ENCODE measurements around the gene VOPP1.

VOPP1 gene

DNA sequence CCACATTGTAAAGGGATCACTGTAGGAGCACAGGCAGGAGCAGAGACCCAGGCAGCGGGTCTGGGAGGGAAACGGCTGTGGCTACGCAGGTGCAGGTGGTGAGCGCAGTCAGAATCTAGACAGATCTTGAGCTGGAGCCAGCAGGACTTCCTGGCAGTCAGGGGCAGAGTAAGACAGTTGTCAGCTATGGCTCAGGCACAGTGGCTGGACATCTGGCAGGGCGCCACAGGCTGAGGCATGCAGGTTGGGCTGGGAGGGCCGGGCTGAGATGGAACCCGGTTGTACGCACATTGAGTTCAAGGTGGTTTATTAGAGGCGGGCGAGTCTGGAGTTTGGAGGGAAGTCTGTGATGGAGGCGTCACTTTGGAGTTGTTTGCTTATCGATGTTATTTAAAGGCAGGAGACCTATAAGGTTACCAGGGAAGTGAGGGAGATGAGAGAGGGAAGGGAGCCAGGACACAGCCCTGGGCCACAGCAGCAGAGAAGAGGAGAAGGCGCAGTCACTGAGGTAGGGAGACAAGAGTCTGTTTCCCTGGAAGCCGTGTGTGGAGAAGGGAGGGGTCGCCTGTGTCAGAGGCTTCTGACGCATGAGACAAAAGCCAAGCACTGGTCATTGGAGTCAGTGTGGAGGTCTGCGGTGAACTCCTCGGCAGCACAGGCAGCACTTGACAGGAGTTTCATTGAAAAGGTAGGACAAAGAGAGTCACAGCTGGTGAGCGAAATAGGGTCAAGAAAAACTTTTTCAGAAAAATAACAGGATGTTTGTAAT lies 133.4 kb downstream of the VOPP1 start:
- H3K27ac ChIP-seq, result no peak overlapping the region
- ChIA-PET POLR2A (ENCODE audit: low non-redundant PET) (no interaction called here), CTCF (no interaction called here)
- TF ChIP-seq, protein P1, sequence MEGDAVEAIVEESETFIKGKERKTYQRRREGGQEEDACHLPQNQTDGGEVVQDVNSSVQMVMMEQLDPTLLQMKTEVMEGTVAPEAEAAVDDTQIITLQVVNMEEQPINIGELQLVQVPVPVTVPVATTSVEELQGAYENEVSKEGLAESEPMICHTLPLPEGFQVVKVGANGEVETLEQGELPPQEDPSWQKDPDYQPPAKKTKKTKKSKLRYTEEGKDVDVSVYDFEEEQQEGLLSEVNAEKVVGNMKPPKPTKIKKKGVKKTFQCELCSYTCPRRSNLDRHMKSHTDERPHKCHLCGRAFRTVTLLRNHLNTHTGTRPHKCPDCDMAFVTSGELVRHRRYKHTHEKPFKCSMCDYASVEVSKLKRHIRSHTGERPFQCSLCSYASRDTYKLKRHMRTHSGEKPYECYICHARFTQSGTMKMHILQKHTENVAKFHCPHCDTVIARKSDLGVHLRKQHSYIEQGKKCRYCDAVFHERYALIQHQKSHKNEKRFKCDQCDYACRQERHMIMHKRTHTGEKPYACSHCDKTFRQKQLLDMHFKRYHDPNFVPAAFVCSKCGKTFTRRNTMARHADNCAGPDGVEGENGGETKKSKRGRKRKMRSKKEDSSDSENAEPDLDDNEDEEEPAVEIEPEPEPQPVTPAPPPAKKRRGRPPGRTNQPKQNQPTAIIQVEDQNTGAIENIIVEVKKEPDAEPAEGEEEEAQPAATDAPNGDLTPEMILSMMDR (conservative IDR thresholded peaks at IDR 0.05; ENCODE audit: low read depth), result no peak
- DNase-seq (ENCODE audit: low spot score), result peak; percentile 53

DNA sequence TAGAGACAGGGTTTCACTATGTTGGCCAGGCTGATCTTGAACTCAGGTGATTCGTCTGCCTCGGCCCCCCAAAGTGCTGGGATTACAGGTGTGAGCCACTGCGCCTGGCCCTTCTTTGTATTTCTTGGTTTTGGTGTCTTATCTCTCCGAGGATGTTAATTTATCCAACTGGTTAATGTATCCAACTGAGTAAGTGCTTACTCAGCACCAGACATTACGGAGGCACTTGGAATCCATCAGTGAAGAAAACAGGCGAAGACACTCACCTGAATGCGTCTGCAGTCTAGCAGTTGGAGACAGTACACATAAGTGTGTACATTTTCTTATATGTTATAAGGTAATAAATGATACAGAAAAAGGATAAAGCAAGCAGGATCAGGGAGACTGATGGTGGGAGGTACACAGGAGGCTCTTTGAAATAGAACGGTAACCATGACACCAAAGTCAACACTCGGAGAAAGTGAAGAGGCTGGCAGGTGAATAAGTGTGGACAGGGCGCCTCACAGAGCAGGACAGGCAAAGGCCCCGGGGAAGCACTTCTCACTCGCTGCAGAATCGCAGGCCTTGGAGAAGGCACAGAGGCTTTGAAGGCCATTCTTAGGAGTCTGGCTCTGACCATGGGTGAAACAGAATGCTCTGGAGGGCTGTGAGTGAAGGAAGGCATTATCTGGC lies 134.1 kb downstream of the VOPP1 start:
- ChIA-PET CTCF (no interaction called here), POLR2A (ENCODE audit: low non-redundant PET) (no interaction called here)
- TF ChIP-seq, protein P1 (conservative IDR thresholded peaks at IDR 0.05; ENCODE audit: low read depth), result no peak
- H3K27ac ChIP-seq, result no peak overlapping the region
- no peak for DNase-seq (ENCODE audit: low spot score)

DNA sequence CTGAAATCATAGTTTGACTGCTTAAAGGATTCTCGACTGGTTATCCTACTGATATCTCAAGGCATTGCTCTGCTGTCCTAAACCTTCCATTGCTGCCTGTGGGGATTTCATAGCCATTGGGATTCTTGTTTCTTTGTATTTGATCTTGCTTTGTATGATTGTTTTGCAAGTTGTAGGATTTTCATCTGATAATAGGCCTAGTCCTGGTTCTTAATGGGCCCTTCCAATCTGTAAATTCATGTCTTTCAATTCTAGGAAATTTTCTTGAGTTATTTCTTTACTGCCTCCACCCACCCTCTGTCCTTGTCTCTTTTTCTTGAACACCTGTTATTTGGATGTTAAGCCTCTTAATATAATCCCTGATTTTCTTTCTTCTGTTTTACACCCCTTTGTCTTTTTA lies 134.9 kb downstream of the VOPP1 start:
- no peak for DNase-seq (ENCODE audit: low spot score)
- ChIA-PET POLR2A (ENCODE audit: low non-redundant PET) (no interaction called here), CTCF (no interaction called here)
- TF ChIP-seq, protein P1 (conservative IDR thresholded peaks at IDR 0.05; ENCODE audit: low read depth), result no peak
- H3K27ac ChIP-seq, result no peak overlapping the region

DNA sequence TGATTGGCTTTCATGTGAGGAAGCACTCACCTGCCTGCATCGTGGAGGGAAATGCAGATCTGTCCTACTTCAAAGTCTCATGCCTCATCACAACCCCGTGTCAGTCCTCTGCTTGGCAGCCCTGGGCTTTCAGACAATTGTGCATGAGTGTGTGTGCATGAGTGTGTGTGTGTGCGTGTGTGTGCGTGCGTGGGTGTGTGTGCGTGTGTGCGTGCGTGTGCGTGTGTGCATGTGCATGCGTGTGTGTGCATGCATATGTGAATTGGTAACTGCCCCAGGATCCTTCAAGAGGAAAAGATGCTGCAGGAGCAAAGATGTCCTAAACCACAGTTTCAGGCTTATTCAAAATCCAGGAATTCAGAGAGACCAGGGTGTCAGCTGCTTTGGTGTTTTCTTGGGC lies 135.8 kb downstream of the VOPP1 start:
- ChIA-PET POLR2A (ENCODE audit: low non-redundant PET) (interaction anchor here (0.5 kb wide), 1 partner anchor 106 kb away, joined by 4 read pairs; no protein-coding TSS in a partner anchor), CTCF (interaction anchor here (0.6 to 0.8 kb wide), 2 partner anchors 21 to 205 kb away, joined by 3 read pairs; no protein-coding TSS in a partner anchor)
- TF ChIP-seq, protein P1 (conservative IDR thresholded peaks at IDR 0.05; ENCODE audit: low read depth), result no peak
- DNase-seq (ENCODE audit: low spot score), result no peak
- H3K27ac ChIP-seq, result no peak overlapping the region

DNA sequence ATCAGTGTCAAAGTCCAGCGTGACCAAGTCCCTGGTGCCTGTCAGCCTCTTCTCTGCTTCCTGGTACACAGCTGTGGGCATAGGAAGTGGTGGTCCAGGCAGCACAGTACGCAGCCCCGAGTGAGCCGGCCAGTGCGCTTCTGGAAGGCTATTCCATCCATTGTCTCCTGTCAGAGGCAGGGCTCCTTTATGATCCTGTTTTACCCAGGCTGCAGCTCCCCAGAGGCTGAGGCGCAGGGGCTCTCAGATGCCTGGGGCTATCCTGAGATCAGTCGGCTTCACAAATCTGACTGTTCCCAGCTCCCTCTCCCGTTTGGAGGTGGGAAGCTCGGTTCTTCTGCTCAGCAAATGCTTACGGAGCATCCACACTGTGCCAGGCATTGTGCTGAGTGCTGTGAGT lies 136.8 kb downstream of the VOPP1 start:
- TF ChIP-seq, protein P1 (conservative IDR thresholded peaks at IDR 0.05; ENCODE audit: low read depth), result no peak
- CTCF ChIA-PET, result no interaction called here

DNA sequence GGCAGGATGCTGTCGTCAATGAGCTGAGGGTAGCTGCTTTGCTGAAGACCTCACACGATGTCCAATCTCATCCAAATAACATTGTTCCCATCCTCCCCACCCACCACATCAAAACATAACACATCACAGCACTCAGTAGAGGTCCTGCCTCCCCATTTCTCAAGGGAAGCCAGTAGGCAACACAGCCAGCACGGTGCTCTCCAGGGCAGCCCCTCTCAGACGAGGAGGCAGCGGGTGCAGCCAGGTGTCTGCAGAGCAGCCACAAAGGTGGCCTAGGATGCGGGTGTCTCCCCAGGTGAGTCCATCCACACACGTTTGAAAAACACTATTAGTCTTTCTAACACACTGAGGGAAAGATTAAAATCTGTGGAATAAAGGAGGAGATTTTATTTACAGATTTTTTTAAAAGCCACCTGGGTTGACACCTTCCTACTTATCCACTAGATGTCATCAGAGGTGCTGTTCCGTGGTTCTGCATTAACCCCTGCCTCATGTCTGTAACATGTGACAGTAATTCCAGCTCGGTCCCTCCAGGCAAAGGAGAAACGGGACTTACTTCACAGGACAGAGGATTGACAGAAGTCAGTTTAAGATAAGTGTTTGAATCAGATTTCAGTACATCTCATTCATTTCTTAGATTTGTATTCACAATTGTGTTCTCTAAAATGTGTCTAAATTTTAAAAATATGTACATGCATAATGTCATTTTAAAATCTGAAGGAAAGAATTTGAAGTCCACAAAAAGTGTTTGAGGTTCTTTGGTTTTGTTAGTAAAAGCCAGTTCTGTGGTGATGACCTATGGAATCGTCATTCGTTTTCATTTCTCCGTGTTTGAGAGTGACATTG lies 139.1 kb downstream of the VOPP1 start:
- ChIA-PET POLR2A (ENCODE audit: low non-redundant PET) (no interaction called here), CTCF (interaction anchor here (0.7 to 1.2 kb wide), 3 partner anchors 155 to 177 kb away, joined by 3 read pairs; no protein-coding TSS in a partner anchor)
- H3K27ac ChIP-seq, result no peak overlapping the region
- peak; percentile 79 for DNase-seq (ENCODE audit: low spot score)
- TF ChIP-seq, protein P1 (conservative IDR thresholded peaks at IDR 0.05; ENCODE audit: low read depth), result peak; percentile 72

More for the DNA sequence above, 136.8 kb downstream of the VOPP1 start:
- POLR2A ChIA-PET (ENCODE audit: low non-redundant PET), result no interaction called here
- H3K27ac ChIP-seq, result no peak overlapping the region
- no peak for DNase-seq (ENCODE audit: low spot score)
